A549 (cell line): ENCODE results near the gene RIN3. TPM values are rescaled to one million over a fixed set of nuclear protein-coding genes. Genes with fewer than 3 reads are reported as not detected.

Experiments used
- ATAC-seq, 2 experiments: fragments of 200-7000 bp in 1 of 2; fragments of >200 bp in 1 of 2; cut with Nextera tagmentation in 1 of 2; cut with Tn5 transposase in 1 of 2; 3 replicates each; pipeline versions ENCODE4 v1.8.0 to v1.9.1; 2018 to 2020; ENCODE audit warnings: mild to moderate bottlenecking in 1 of 2, moderate library complexity in 1 of 2
- CTCF ChIA-PET: fragments of 300-600 bp; sonication (Branson Sonifier 250); formaldehyde crosslinking; extraction: SDS; loops from one replicate; lab custom pipeline; 2021; ENCODE audit warnings: antibody characterized with exemption, inconsistent platforms; lab: Yijun Ruan, JAX
- POLR2A ChIA-PET: fragments of 350-600 bp; formaldehyde crosslinking; extraction: SDS; loops from one replicate; lab custom pipeline; 2021; ENCODE audit warnings: antibody characterized with exemption, inconsistent platforms; lab: Yijun Ruan, JAX
- DNase-seq, 2 experiments: peaks; one replicate each; pipeline versions ENCODE4 v3.0.0 to v3.0.0-alpha.2; 2011 to 2016; ENCODE audit warnings: low read depth in 1 of 2, low spot score in 1 of 2
- FAIRE-seq: peaks from 2 replicates; lab custom pipeline; 2011; peaks lifted over from hg19 to GRCh38; lab: Jason Lieb, UNC
- H3K27ac ChIP-seq, 2 experiments: fragments of >200 bp; sonication (Bioruptor Twin); formaldehyde crosslinking; 3 replicates each; pipeline ENCODE4 v1.5.1; 2016 to 2017
- H3K4me1 ChIP-seq: fragments of >200 bp; sonication (Bioruptor Twin); formaldehyde crosslinking; 3 replicates; pipeline ENCODE4 v1.6.1; 2016
- H3K4me2 ChIP-seq: fragments of >200 bp; sonication (Bioruptor Twin); formaldehyde crosslinking; 3 replicates; pipeline ENCODE4 v1.6.1; 2016
- H3K4me3 ChIP-seq: fragments of >200 bp; sonication (Bioruptor Twin); formaldehyde crosslinking; 3 replicates; pipeline ENCODE4 v1.5.1; 2016
- H3K9me3 ChIP-seq: fragments of >200 bp; sonication (Bioruptor Twin); formaldehyde crosslinking; 3 replicates; pipeline ENCODE4 v1.6.1; 2016
- CTCF ChIP-seq: fragments of >200 bp; sonication (Bioruptor Twin); formaldehyde crosslinking; IDR thresholded peaks from 3 replicates; pipeline ENCODE4 v1.5.1; 2016
- EHMT2 ChIP-seq: fragments of 200-600 bp; sonication (generic); IDR thresholded peaks from 2 replicates; pipeline ENCODE4 v1.6.1; 2016; ENCODE audit warnings: antibody characterized with exemption, low read depth, mild to moderate bottlenecking, moderate library complexity
- FOSB ChIP-seq: fragments of 250-450 bp; sonication (Bioruptor Pico); IDR thresholded peaks from 2 replicates; pipeline ENCODE4 v1.5.0; 2020; ENCODE audit warnings: mild to moderate bottlenecking, moderate library complexity
- GATA3 ChIP-seq: IDR thresholded peaks from 2 replicates; pipeline ENCODE4 v1.6.1; 2012; ENCODE audit warnings: borderline replicate concordance
- HMGXB4 ChIP-seq: fragments of 250-450 bp; sonication (Bioruptor Pico); IDR thresholded peaks from 2 replicates; pipeline ENCODE4 v1.5.0; 2021; ENCODE audit warnings: mild to moderate bottlenecking, moderate library complexity, borderline replicate concordance
- HOXA7 ChIP-seq: fragments of 250-450 bp; sonication (Bioruptor Pico); IDR thresholded peaks from 2 replicates; pipeline ENCODE4 v1.5.0; 2020; ENCODE audit warnings: mild to moderate bottlenecking, moderate library complexity
- JUN ChIP-seq, 2 experiments: fragments of >200 bp; sonication (Bioruptor Twin); formaldehyde crosslinking; IDR thresholded peaks; 2 replicates in 1 of 2; 3 replicates in 1 of 2; pipeline ENCODE4 v1.6.1; 2016 to 2017
- KDM1A ChIP-seq: fragments of 200-600 bp; sonication (generic); IDR thresholded peaks from 2 replicates; pipeline ENCODE4 v1.6.1; 2016; ENCODE audit warnings: low read depth, mild to moderate bottlenecking
- KDM5A ChIP-seq: fragments of 200-600 bp; sonication (generic); IDR thresholded peaks from 2 replicates; pipeline ENCODE4 v1.6.1; 2016; ENCODE audit warnings: antibody characterized with exemption, mild to moderate bottlenecking
- MAX ChIP-seq: IDR thresholded peaks from 2 replicates; pipeline ENCODE4 v1.6.1; 2012
- MAZ ChIP-seq: fragments of 150-350 bp; IDR thresholded peaks from 2 replicates; pipeline ENCODE4 v1.6.1; 2014; ENCODE audit warnings: antibody characterized with exemption, low read depth, low read length, borderline replicate concordance
- RARB ChIP-seq: fragments of 250-450 bp; sonication (Bioruptor Pico); IDR thresholded peaks from 2 replicates; pipeline ENCODE4 v1.8.0; 2021; ENCODE audit warnings: mild to moderate bottlenecking, moderate library complexity
- RFX5 ChIP-seq: fragments of 450-650 bp; IDR thresholded peaks from 2 replicates; pipeline ENCODE4 v1.7.1; 2014; ENCODE audit warnings: antibody characterized with exemption, mild to moderate bottlenecking, moderate library complexity
- RNF2 ChIP-seq: fragments of 200-600 bp; sonication (generic); IDR thresholded peaks from 2 replicates; pipeline ENCODE4 v1.6.1; 2016; ENCODE audit warnings: low read depth, mild to moderate bottlenecking, antibody characterized with exemption, moderate library complexity, borderline replicate concordance
- SREBF2 ChIP-seq: fragments of 450-650 bp; IDR thresholded peaks from 2 replicates; pipeline ENCODE4 v1.6.1; 2014; ENCODE audit warnings: mild to moderate bottlenecking, moderate library complexity
- ZC3H11A ChIP-seq: fragments of 450-650 bp; IDR thresholded peaks from 2 replicates; pipeline ENCODE4 v1.6.1; 2014; ENCODE audit warnings: antibody characterized with exemption, mild to moderate bottlenecking
- ZFP36 ChIP-seq: fragments of 450-650 bp; IDR thresholded peaks from 2 replicates; pipeline ENCODE4 v1.6.1; 2014; ENCODE audit warnings: borderline replicate concordance; ENCODE audit not compliant: partially characterized antibody
- WGBS: methylation state at CpG from one replicate; pipeline ENCODE4 v1.1.6; 2017; ENCODE audit errors: missing lambda C conversion rate; 5-methylcytosine and 5-hydroxymethylcytosine counted together
- polyA plus RNA-seq, 4 experiments: library from polyadenylated mRNA; depleted of rRNA in 3 of 4; stranded (reverse); fragments of >200 nt; fragmentation: RNase III in 1 of 4; extraction: RNeasy Plus Mini Kit Qiagen cat#74134 plus additional on column Dnase treatment in 1 of 4; gene quantifications; 2 replicates in 3 of 4; 3 replicates in 1 of 4; pipeline ENCODE4 v1.2.3, GENCODE V29; 2011 to 2017
- TF ChIP-seq, protein P1 (sequence below): fragments of 250-450 bp; sonication (Bioruptor Pico); IDR thresholded peaks from 2 replicates; pipeline ENCODE4 v1.5.0; 2020; ENCODE audit warnings: low read depth, mild to moderate bottlenecking, moderate library complexity
- TF ChIP-seq, protein P2 (sequence below): IDR thresholded peaks from 2 replicates; pipeline ENCODE4 v1.6.1; 2012

RIN3 gene
- polyA plus RNA-seq, 2 of the 4 experiments (the other 2 are of a cell fraction) = 5.6 to 14.5 TPM

DNA sequence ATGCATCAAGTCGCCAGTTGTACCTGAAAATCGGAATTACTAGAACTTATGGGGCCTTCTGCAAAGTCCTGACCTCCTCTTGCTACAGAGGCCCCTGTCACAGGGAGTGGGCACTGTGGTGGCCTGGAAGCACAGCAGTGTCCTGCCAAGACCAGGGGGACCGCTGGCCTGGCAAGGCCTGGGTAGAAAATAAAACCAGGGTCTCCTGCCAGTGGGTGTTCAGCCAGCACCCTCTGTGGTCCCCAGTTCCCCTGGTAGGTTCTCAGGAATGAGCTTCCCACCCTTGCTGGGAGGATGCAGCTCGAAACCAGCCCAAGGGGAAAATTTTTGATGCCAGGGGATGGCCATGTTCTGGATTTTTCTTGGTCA lies 43.9 kb downstream of the RIN3 start:
- 96% methylated on average over 3 of the region's 4 CpGs for WGBS
- CTCF ChIA-PET = no interaction called here
- FAIRE-seq = no peak

GRCh38 chr14:92558319-92558718 lies 44.7 kb downstream of the RIN3 start:
- WGBS = 54% methylated on average over 1 of the region's 1 CpG

More for the DNA sequence above, 43.9 kb downstream of the RIN3 start:
- no peak for DNase-seq
- Histone ChIP-seq H3K4me2 (no peak overlapping the region), H3K4me3 (no peak overlapping the region), H3K27ac (no peak overlapping the region), H3K9me3 (no peaks in the 10 kb centered on the region), H3K4me1 (peaks cover 20% of the 10 kb centered on the region)
- TF ChIP-seq HOXA7 (CRISPR knock-in tag) = no peak
- no peak for TF ChIP-seq MAX
- no peak for TF ChIP-seq ZFP36
- TF ChIP-seq MAZ = no peak
- no peak for TF ChIP-seq RNF2
- TF ChIP-seq, protein P1, sequence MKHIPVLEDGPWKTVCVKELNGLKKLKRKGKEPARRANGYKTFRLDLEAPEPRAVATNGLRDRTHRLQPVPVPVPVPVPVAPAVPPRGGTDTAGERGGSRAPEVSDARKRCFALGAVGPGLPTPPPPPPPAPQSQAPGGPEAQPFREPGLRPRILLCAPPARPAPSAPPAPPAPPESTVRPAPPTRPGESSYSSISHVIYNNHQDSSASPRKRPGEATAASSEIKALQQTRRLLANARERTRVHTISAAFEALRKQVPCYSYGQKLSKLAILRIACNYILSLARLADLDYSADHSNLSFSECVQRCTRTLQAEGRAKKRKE (CRISPR knock-in tag) = no peak
- no peak for TF ChIP-seq SREBF2
- no peak for TF ChIP-seq JUN (IDR thresholded peaks at IDR 0.05)
- TF ChIP-seq RARB (CRISPR knock-in tag) = no peak
- no peak for TF ChIP-seq KDM5A
- TF ChIP-seq EHMT2 = no peak
- TF ChIP-seq, protein P2, sequence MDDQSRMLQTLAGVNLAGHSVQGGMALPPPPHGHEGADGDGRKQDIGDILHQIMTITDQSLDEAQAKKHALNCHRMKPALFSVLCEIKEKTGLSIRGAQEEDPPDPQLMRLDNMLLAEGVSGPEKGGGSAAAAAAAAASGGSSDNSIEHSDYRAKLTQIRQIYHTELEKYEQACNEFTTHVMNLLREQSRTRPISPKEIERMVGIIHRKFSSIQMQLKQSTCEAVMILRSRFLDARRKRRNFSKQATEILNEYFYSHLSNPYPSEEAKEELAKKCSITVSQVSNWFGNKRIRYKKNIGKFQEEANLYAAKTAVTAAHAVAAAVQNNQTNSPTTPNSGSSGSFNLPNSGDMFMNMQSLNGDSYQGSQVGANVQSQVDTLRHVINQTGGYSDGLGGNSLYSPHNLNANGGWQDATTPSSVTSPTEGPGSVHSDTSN = no peak
- no peak for TF ChIP-seq ZC3H11A
- no peak for TF ChIP-seq RFX5
- TF ChIP-seq GATA3 = no peak
- no peak for TF ChIP-seq HMGXB4 (CRISPR knock-in tag)
- no peak for TF ChIP-seq FOSB (CRISPR knock-in tag)
- POLR2A ChIA-PET = no interaction called here
- ATAC-seq = no peak

More at GRCh38 chr14:92558319-92558718, 44.7 kb downstream of the RIN3 start:
- no peak for DNase-seq
- peak; percentile 80; the same call in 1 of the 2 replicates for TF ChIP-seq KDM1A
- TF ChIP-seq CTCF = no peak
- TF ChIP-seq, all 56 proteins: peak for 1
- no peaks in the 10 kb centered on the region for H3K9me3 ChIP-seq
- ATAC-seq (no peak), FAIRE-seq (no peak)
- H3K4me2 ChIP-seq = no peak overlapping the region
- ChIA-PET POLR2A (no interaction called here), CTCF (interaction anchor here (0.9 kb wide), 1 partner anchor 434 kb away, joined by 8 read pairs; no protein-coding TSS in a partner anchor)
- no peak overlapping the region for H3K4me3 ChIP-seq
- H3K27ac ChIP-seq = no peak overlapping the region
- peaks cover 12% of the 10 kb centered on the region for H3K4me1 ChIP-seq
